Stomach (tissue), 9 donors: ENCODE data around the gene CDIP1. TPM values are rescaled to one million over a fixed set of nuclear protein-coding genes. Genes with fewer than 3 reads are reported as not detected.

Experiments
- DNase-seq, 2 donors: peaks; one replicate each; pipeline versions ENCODE4 v3.0.0 to v3.0.0-alpha.2; 2013 to 2019
- H3K27ac ChIP-seq, 5 donors: fragments of 200-600 bp in 4 of 5; sonication (generic) in 4 of 5; one replicate each; pipeline ENCODE4 v1.5.1; 2013 to 2019; ENCODE audit warnings: mild to moderate bottlenecking in 1 of 5, moderate library complexity in 1 of 5
- H3K27me3 ChIP-seq, 3 donors: fragments of 200-600 bp; sonication (generic); one replicate each; pipeline ENCODE4 v1.5.1; 2017 to 2019; ENCODE audit warnings: mixed run types in 1 of 3
- H3K36me3 ChIP-seq, 4 donors: fragments of 200-600 bp; sonication (generic); 1 replicate in 3 of 4; 2 replicates in 1 of 4; pipeline ENCODE4 v1.5.1; 2016 to 2019
- H3K4me1 ChIP-seq, 4 donors: fragments of 200-600 bp; sonication (generic); one replicate each; pipeline ENCODE4 v1.5.1; 2016 to 2019
- H3K4me3 ChIP-seq, 4 donors: fragments of 200-600 bp; sonication (generic) in 3 of 4; one replicate each; pipeline ENCODE4 v1.5.1; 2016 to 2019; ENCODE audit warnings: mild to moderate bottlenecking in 1 of 4
- H3K9me3 ChIP-seq, 4 donors: fragments of 200-600 bp; sonication (generic); one replicate each; pipeline ENCODE4 v1.5.1; 2016 to 2019
- CTCF ChIP-seq, 7 experiments: fragments of 450-650 bp in 4 of 7; fragments of 200-600 bp in 3 of 7; sonication (generic) in 3 of 7; IDR thresholded peaks; one replicate each; pipeline ENCODE4 v1.5.1; 2016 to 2019; ENCODE audit warnings: antibody characterized with exemption in 7 of 7, control low read depth in 2 of 7, mild to moderate bottlenecking in 1 of 7
- EP300 ChIP-seq: sonication (generic); formaldehyde crosslinking; IDR thresholded peaks from one replicate; pipeline ENCODE4 v1.6.1; 2017; ENCODE audit warnings: antibody characterized with exemption
- POLR2A ChIP-seq, 4 donors: fragments of 450-650 bp; IDR thresholded peaks; one replicate each; pipeline ENCODE4 v1.6.1; 2016; ENCODE audit warnings: antibody characterized with exemption in 4 of 4, control low read depth in 2 of 4, mild to moderate bottlenecking in 1 of 4, moderate library complexity in 1 of 4
- POLR2AphosphoS5 ChIP-seq, 3 donors: sonication (generic); formaldehyde crosslinking; IDR thresholded peaks; one replicate each; pipeline ENCODE4 v1.6.1; 2016; ENCODE audit warnings: antibody characterized with exemption in 3 of 3
- WGBS, 5 donors: extraction: QIAGEN DNeasy Blood & Tissue Kit in 3 of 5; methylation state at CpG; one replicate each; pipeline versions ENCODE4 v1.1.5 to v1.1.7; 2013 to 2018; 5-methylcytosine and 5-hydroxymethylcytosine counted together
- intact Hi-C: fragments of 100-400 bp; cut with DNase I; formaldehyde crosslinking; loops from one replicate; pipeline ENCODE4 v1.15.1; 2023; ENCODE audit warnings: low total_unique reads
- polyA plus RNA-seq, 3 donors: library from polyadenylated mRNA; stranded (reverse); fragments of 200-250 nt; gene quantifications; one replicate each; pipeline ENCODE4 v1.2.3, GENCODE V29; 2013
- total RNA-seq, 5 donors: library from RNA; depleted of rRNA; stranded (reverse); fragments of >200 nt; gene quantifications; one replicate each; pipeline versions ENCODE4 v1.1.0 to v1.2.3, GENCODE V29; 2014 to 2016
- donor health status: healthy with polysubstance abuse.
- donor health status: Bipolar disorder and iron deficiency.
- donor health status: healthy.

CDIP1 gene
- total and polyA plus RNA-seq, 8 donors: 2.9 to 36.5 (median 12.2) TPM

DNA sequence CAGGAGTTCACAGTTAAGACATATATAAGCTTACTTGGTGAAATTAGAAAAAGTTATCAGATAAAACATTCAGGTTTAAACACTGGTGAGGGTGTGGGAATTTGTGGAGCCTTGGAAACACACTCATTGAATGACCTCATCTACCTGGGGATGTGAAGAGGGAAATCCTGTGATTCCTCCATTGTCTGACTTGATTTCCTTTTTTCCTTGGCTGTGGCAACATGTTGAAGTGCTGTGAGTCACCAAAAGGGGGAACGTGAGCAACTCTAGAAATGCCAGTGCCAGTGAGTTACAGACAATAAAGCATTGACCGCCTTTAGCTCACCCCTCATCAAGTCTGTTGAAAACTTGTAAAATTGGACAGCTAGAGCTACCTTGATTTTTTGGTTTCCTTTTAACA, 60.6 kb downstream of the CDIP1 start:
- intact Hi-C loops: no loop called here
- Histone ChIP-seq H3K27ac (peak overlapping the region; percentile 42 to 97 (median 94)), H3K36me3 (no peaks in the 10 kb centered on the region), H3K4me1 (peaks cover 49 to 88% (median 72%) of the 10 kb centered on the region in 4 donors), H3K27me3 (no peaks in the 10 kb centered on the region), H3K4me3 (peak overlapping the region in 3 of 4 donors; percentile 69 to 94 (median 70)), H3K9me3 (no peaks in the 10 kb centered on the region)
- peak in 1 of 2 donors; percentile 45 for DNase-seq
- TF ChIP-seq POLR2AphosphoS5 (IDR thresholded peaks at IDR 0.05) (peak in 1 of 3 donors; percentile 17), EP300 (no peak), POLR2A (IDR thresholded peaks at IDR 0.05) (no peak), CTCF (IDR thresholded peaks at IDR 0.05) (no peak)
- WGBS, 5 donors: 26 to 43% (median 29%) methylated on average over 2 of the region's 2 CpGs

- 9 to 15% (median 10%) methylated on average over 38 to 70 of the region's 70 CpGs for WGBS, 5 donors
- TF ChIP-seq POLR2A (IDR thresholded peaks at IDR 0.05) (peak in 2 of 4 donors; percentile 42 to 91), EP300 (no peak), CTCF (IDR thresholded peaks at IDR 0.05) (peak in 5 of 7 experiments; percentile 6 to 49 (median 26)), POLR2AphosphoS5 (IDR thresholded peaks at IDR 0.05) (peak; percentile 91 to 100 (median 99))
- H3K36me3 ChIP-seq: no peaks in the 10 kb centered on the region
- H3K4me3 ChIP-seq: peak within 1 kb of the TSS; percentile 69 to 94 (median 80)
- DNase-seq: peak; percentile 97 to 98
- H3K27ac ChIP-seq: peak within 1 kb of the TSS; percentile 93 to 97 (median 94)
- intact Hi-C loops: no loop called here
- no peaks in the 10 kb centered on the region for H3K9me3 ChIP-seq
- no peaks in the 10 kb centered on the region for H3K27me3 ChIP-seq
- H3K4me1 ChIP-seq: peaks cover 38 to 76% (median 58%) of the 10 kb centered on the region in 4 donors
These were observed 62.4 kb downstream of the CDIP1 start, which contains the start of gene HMOX2 for GRCh38 chr16:4475880-4476788. Gene HMOX2 (plus strand): TSS chr16:4476398. CDS start chr16:4505525, 29,127 bp downstream.

- peaks cover under 1 to 11% (median 9%) of the 10 kb centered on the region in 4 donors for H3K36me3 ChIP-seq
- peak within 1 kb of the TSS; percentile 80 to 95 (median 91) for H3K27ac ChIP-seq
- H3K4me1 ChIP-seq: peaks cover 34 to 60% (median 53%) of the 10 kb centered on the region in 4 donors
- peak; percentile 60 to 93 (median 79) for TF ChIP-seq POLR2AphosphoS5 (IDR thresholded peaks at IDR 0.05)
- peak in 1 of 7 experiments; percentile 12 for TF ChIP-seq CTCF (IDR thresholded peaks at IDR 0.05)
- TF ChIP-seq EP300: no peak
- peak in 2 of 4 donors; percentile 26 to 33 for TF ChIP-seq POLR2A (IDR thresholded peaks at IDR 0.05)
- intact Hi-C loops: no loop called here
- DNase-seq: peak; percentile 92 to 97
- 2 to 5% (median 3%) methylated on average over 28 to 60 of the region's 60 CpGs for WGBS, 5 donors
- no peaks in the 10 kb centered on the region for H3K9me3 ChIP-seq
- no peaks in the 10 kb centered on the region for H3K27me3 ChIP-seq
- peak within 1 kb of the TSS; percentile 57 to 87 (median 79) for H3K4me3 ChIP-seq
These were observed 64.2 kb downstream of the CDIP1 start, which contains the start of gene NMRAL1 for GRCh38 chr16:4474192-4474961. Gene NMRAL1 (minus strand): TSS chr16:4474625. CDS start chr16:4474132, 493 bp downstream.

DNA sequence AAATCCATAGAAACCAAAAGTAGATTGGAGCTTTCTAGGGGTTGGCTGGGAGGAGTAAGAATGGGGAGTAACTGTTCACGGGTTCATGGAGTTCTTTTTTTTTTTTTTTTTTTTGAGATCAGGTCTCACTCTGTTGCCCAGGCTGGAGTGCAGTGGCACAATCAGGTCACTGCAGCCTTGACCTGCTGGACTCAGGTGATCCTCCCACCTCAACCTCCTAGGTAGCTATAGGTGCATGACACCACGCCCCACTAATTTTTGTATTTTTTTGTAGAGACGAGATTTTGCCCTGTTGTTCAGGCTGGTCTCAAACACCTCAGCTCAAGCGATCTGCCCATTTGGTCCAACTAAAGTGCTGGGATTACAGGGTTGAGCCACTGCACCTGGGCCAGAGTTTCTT, 65.7 kb downstream of the CDIP1 start:
- Histone ChIP-seq H3K27me3 (no peaks in the 10 kb centered on the region), H3K9me3 (no peaks in the 10 kb centered on the region), H3K36me3 (peaks cover 12 to 26% (median 22%) of the 10 kb centered on the region in 4 donors), H3K27ac (peak overlapping the region in 1 of 5 donors; percentile 95), H3K4me3 (no peak overlapping the region), H3K4me1 (peaks cover 22 to 46% (median 39%) of the 10 kb centered on the region in 4 donors)
- no peak for DNase-seq
- TF ChIP-seq POLR2A (IDR thresholded peaks at IDR 0.05) (no peak), POLR2AphosphoS5 (IDR thresholded peaks at IDR 0.05) (no peak), EP300 (no peak), CTCF (IDR thresholded peaks at IDR 0.05) (no peak)
- intact Hi-C loops: no loop called here
- 53 to 69% (median 63%) methylated on average over 4 of the region's 4 CpGs for WGBS, 5 donors
